Activated CD4-positive, alpha-beta T cell treated with anti-CD3 and anti-CD28 coated beads, Interleukin-10, Interleukin-2, amounts not matched to agents 100 ng/mL and 50 ng/mL, durations not matched to agents 16 hours and 8 hours (primary cell): ENCODE measurements around the gene HLA-DOB.

Experiments used
- DNase-seq: peaks from one replicate; pipeline ENCODE4 v3.0.0-alpha.2; 2020

Gene HLA-DOB

DNA sequence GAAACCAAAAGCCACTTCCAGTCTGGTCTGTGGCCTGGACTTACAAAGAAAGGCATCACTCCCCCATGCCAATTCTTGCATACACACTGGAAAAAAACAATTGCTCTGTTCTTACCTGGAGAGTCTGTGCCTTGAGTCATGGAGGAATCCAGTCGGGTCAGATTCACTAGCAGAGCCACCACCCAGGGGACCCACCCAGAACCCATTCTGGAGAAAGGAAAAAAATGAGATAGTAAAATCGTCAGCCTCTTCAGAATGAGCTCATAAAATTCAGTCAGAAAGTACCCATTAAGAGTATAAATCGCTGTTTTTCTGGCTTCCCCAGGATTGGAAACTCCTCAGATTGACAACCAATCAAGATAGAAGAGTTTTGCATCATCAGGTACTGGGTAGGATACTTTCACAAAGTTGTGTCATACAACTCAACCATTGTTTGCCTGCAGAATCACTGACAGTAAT is at the start of gene HLA-DOB:
HLA-DOB (minus strand) TSS at position 257 of the 459 bp plus-strand sequence; CDS start at position 206, 51 bp downstream.
- DNase-seq, result peak; percentile 35

DNA sequence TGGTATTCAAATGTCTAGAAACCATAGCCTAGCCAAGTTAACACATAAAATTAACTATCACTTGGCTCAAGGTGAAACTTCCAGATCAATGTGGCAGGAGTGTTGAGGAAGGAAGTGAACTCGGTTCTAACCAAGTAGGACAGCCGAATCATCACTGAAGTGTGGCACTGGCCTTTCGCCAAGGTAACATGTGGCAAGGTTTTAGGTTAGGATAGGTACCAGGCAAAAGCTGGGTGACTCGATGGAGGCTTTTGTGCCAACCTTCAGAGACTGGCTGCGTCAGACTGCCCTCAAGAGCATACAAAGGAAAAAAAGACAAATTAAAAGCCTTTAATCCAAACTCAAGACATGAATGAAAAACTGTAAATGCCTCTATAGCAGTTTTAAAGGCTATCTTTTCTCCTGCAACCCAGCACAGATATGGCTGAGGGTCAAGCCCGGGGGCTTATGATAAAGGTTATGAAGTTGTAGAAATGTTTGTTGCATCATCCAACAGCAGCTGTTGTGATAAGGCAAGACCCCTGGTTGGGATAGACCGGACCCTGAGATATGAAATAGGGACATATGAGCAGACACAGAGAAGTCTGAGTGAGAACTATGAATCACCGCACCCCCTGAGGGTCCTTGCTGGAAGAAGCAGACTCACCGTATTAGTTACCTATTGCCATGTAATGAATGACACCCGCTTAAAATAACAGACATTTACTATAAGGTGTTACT is 49.1 kb upstream of the HLA-DOB start:
- DNase-seq, result no peak

DNA sequence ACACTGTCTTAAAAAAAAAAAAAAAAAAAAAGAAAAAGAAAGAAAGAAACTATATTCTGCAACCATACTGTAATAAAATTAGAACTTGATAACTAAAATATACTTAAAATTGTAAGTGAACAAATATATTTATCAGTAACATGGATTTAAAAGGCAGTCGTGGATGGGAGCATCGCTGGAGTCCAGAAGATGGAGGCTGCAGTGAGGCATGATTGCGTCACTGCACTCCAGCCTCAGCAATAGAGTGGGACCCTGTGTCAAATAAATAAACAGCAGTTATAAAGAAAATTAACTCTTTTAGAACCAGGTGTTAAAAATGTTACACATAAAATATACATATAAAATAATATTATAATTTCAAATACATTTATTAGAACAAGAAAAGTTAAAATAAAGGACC is 45.9 kb upstream of the HLA-DOB start:
- no peak for DNase-seq

DNA sequence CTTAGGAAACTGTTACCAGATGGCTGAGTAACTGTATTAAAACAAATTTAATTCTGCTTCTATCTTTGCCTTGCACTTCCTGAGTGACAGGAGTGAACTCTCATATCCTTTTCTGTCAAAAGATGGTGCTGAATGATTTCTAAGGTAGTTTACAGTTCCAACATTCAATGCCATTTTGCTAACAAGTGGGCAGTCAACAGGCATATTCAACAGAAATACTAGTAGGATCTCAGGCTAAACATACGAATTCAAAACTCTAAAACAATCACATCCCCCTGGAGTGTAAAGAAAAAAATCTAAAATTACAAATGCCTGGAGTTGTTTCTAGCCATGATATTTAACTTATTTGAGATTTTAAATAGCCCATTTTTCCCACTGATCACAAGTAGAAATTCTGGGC is 43.9 kb upstream of the HLA-DOB start:
- DNase-seq, result no peak

DNA sequence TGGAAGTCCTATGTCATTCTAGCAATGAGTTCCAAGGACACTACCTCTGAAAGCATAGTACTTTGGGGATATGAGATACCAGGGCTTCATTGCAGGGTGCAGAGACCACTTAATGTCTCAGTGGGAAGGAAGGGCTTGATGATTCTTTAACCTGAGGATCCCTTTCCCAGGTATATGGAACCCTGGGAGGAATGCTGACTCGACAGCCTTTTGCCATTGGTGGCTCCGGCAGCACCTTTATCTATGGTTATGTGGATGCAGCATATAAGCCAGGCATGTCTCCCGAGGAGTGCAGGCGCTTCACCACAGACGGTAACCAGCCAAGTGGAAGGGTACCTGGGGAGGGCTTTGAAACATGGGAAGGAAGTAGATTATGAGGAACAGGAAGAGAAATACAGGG is 41.4 kb upstream of the HLA-DOB start:
- DNase-seq, result no peak

DNA sequence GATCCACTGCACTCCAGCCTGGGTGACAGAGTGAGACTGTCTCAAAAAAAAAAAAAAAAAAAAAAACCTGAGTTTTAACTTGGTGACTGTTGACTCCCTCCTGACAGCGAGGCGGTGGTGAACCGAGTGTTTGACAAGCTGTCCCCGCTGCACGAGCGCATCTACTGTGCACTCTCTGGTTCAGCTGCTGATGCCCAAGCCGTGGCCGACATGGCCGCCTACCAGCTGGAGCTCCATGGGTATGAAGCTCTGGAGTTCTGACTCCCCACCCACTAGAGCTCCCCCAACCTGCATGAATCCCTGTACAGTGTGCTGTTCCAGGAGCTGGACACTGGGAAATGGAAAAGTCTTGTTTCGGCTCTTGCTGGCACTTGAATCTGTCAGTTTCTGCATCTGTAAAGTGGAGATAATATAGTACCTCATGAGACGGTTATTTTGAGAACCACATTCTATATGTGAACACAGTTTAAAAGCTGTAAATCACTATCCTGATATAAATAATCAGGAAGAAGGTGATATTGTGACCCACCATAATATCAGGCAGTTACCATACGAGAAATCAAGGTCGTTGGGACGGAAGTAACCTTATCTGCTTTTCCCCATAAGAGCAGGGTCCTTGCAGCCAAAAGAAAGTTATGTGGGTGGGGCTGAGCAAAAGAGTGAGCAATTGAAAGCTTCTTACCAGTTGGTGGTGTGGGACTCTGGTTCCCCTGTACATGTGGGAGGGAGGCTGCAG is 40.5 kb upstream of the HLA-DOB start:
- no peak for DNase-seq

DNA sequence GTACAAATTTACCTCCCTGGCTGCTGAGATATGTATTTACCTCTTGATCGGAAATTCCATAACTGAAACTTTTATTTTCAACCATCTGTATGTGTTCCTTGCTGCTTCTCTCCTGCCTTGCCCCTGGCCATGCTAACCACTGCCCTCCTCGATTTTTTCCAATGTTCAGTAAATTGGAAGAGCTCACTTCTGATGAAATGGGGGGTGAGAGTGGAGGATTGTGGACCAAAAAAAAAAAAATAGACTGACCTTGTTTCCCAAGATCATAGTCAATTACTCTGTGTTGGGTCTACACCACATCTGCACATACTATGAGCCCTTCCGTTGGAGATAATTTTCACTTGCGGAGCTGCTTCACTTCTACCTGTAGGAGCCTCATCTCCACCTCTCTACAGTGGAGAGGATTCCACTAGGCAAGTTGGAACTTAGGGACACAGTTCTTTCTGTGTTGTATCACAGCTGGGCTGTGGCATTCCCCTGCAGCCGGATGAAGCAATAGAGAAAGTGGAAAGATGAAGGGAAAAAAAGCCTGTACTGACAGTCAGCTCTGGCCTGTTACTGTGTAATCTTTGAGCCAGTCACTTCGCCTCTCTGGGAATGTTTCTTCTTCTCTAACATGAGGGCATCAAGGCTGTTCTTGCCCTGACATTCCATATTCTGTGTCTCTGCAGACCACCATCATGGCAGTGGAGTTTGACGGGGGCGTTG is 38.8 kb upstream of the HLA-DOB start:
- no peak for DNase-seq

DNA sequence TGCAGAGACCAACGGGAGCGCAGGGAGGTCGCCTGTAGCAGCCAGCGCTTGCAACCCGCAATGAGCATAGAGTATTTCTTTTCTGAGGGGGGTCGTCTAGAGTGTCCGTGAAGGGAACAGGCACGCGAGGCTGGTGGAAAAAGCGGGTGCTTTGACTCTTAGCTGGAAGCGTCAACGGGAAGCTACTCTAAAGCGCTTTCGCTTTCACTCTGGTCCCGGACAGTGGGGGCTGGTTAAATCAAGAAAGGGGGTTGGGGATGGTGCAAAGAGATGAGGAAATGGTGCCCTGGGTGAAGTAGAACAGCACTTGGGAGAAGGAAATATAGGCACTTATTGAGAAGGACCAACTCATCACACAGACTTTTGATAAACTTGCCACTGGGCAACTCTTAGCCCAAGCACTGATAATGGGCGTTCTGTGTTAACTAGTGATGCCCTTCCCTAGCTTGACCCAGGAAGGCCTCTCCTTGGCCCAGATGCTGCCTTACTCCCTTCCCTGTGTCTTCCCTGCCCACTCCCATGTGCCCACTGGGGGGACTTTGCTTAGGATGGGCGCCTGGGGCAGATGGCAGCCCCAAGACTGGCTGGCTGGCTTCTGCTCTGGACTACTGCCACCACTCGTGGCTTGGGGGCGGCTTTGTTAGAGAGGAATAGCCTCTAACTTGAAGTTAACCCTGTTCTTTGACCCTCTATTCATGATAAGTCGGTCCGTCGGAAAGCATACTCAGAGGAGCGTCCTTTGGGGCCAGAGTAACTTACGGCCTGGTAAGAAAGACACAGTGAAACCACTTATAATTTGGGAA is 37.8 kb upstream of the HLA-DOB start:
- DNase-seq, result peak; percentile 70

DNA sequence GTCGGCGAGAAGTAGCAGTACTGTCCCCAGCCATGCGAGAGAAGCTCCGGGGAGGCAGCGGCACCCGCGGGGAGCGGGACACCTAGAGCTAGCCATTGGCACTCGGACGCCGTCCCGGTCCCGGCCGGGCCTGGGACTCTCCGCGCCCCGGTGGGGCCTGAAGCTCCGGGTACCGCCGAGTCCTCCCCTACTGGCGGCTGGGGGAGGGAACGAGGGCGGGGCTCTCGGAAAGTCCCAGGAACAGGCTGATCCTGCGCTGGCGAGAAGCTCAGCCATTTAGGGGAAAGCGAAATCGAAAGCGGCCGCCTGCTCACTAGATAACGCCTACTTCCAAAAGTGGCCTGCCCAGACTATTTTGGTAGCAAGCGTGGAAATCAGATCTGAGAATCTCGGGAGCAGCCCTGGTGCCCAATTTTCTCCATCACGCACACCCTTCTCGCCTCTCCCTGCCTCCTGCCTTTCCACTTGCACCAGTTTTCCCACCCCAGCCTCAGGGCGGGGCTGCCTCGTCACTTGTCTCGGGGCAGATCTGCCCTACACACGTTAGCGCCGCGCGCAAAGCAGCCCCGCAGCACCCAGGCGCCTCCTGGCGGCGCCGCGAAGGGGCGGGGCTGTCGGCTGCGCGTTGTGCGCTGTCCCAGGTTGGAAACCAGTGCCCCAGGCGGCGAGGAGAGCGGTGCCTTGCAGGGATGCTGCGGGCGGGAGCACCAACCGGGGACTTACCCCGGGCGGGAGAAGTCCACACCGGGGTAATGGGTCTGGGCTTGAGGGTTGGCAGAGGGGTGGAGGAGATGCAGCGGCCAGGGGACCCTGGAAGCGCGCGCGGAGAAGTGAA is 37.0 kb upstream of the HLA-DOB start, which contains the start of the genes PSMB9 and TAP1:
PSMB9 (plus strand) TSS at position 652 of the 835 bp plus-strand sequence; CDS start at position 690, 38 bp downstream.
TAP1 (minus strand) TSS at position 164 of the 835 bp plus-strand sequence; CDS start at position 96, 68 bp downstream.
- peak; percentile 96 for DNase-seq

DNA sequence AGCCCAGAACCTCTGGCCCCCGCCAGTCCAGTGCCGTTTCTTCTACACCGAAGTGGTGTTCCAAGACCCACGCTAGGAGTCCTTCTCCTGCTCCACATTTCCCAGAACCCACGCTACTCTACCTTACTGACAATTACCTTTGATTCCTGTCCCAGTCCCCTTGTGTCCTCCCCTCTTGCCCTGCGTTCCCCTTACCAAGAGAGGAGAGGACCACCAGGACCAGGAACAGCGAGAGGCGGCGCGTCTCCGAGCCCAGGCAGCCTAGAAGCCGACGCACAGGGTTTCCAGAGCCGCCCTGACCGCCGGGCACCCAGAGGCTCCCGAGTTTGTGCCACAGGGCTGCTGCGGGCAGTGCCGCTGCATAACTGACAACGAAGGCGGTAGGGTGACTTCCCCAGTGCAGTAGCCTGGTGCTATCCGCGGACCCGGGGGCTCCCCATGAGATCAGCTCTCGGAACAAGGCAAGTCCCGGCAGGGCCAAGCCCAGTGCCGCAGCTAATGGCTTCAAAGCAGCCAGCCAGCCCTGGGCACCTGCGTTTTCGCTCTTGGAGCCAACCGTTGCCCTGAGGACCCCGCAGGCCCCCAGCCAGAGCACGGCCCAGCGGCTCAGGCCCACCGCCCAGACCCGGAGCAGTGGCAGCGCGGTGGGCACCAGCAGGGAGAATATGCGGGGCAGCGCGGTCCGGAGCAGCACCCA is 36.2 kb upstream of the HLA-DOB start:
- peak; percentile 58 for DNase-seq

DNA sequence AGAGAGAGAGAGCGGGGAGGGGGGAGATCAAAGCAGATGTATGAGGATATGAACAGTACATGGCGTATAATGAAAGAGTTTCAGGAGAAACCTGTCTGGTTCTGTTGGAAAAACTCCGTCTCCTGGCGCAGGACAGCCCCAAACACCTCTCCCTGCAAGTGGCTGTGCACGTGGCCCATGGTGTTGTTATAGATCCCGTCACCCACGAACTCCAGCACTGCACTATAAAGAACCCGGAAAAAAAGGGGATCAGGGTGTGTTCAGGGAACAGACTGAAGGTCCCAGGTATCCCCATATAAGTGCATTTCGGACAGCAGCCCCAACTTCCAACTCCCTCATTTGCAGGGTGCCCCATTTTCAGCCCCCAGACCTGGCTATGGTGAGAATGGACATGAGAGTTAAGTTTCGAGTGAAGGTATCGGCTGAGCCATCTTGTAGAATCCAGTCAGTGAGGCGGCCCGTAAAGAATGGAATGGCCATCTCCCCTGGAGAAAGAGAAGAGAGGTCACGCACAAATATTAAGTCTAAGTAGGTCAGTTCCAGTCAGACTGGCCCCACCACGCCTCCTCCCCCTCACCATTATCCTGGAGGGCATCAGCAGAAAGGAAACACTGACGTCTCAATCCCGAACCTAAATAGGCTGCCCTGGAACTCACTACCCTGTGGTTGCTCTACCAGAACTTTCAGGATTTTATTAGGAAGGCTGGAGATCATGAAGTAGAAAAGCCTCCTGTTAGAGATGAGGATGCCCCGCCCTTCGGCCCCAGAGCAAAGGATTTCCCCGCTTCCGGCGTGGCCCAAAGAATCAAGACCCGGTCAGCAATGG is 35.4 kb upstream of the HLA-DOB start:
- peak; percentile 56 for DNase-seq

DNA sequence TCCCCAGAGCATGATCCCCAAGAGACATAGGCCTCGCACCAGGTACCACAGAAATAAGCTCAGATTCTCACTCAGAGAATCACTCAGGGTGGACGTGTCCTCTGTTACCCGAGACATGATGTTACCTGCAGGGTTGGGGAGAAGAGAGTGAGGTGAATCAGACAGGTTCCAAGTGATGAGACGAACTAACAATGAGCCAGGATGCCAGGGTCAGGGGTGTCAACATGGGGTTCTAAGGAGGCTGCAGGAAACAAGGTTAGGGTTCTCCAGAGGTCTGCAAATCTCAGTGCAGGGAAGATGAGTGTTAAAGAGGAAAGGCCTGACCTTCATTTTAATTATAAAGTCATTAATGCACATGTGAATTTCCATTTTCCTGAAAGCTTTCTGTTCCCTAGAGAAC is 34.2 kb upstream of the HLA-DOB start:
- no peak for DNase-seq

DNA sequence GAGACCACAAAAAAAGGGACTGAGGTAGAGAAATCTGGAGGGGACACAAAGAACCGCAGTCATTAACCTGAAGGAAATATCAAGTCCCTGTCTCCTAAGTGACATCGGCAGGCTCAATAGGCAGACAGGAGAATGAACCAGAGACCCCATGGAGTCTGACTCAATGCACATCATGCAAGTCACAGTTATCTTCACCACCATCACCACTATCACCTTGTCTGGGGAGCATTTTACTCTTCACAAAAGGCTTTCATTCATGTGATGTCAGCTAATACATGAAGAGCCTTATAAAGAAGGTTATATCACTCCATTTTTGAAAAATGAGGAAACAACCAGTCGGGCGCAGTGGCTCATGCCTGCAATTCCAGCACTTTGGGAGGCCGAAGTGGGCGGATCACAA is 32.3 kb upstream of the HLA-DOB start:
- DNase-seq, result no peak

DNA sequence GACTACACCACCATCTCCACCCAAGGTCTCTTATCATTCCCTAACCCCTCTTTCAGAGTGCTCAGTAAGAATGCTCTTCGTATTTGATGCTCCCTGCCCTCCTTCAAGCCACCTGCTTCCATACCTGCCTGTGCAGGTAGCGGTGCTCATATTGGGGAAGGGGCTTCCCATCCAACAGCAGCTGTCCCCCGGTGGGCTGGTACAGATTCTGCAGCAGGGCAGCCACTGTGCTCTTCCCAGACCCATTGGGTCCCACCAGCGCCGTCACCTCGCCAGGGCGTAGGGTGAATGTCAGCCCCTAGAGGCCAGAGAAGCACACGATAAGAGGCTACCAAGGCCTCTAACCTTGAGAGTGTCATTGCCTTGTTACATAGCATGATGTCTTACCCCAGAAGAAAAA is 31.0 kb upstream of the HLA-DOB start:
- no peak for DNase-seq

DNA sequence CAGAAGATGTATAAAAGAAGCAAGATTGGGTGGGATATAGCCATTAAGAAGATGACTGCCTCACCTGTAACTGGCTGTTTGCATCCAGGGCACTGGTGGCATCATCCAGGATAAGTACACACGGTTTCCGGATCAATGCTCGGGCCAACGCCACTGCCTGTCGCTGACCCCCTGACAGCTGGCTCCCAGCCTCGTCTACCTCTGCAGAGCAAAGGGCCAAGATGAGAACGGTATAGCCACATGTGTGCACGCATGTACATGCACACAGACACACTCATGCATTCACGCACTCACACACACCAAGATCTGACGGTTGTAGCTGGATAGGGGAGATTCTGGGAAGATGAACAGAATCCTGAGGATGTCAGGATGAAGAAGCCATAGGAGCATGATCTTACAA is 30.2 kb upstream of the HLA-DOB start:
- no peak for DNase-seq

DNA sequence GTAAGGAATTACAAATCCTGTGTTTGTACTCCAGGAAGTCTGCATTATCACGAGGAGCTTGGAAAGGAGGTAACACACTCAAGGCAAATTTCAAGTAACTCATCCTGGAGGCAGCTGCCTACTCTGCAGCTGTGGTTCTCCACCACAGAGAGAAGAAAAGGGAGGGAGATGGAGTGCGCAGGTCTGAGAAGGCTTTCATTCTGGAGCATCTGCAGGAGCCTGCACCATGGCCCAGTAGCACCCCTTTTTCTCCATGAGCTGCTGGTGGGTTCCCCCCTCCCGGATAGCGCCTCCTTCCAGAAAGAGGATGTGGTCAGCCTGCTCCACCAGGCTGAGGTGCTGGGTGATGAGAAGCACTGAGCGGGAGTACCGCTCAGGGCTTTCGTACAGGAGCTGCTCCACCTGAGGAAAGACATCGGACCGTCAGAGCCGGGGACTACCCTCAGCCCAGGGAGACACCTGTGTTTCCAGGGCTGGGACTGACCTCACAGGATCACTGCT is 28.6 kb upstream of the HLA-DOB start:
- peak; percentile 78 for DNase-seq

DNA sequence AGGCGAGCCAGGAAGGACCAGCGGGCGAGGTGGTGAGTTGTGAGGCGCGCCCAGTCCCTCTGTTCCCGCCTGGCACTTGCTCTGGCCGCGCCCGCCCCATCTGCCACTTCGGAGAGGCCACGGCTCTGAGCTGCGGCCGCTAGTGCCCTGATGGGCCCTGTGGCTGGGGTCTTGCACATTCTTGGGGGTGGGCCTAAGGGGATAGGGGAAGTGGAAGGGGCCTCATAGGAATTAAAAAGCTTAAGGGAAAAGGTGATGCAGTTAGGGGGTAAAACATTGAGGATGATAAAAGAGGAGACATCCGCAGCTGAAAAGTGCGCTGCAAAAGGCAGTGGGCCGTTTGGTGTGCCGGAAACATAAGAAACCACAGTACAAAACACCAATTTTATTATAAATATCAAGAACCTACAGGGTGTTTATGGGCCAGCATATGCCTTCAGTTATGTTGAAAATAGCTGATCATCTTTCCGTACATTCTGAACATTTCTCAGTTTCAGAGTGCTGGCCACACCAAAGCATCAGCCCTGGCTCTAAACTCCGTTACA is 28.1 kb upstream of the HLA-DOB start:
- DNase-seq, result no peak

DNA sequence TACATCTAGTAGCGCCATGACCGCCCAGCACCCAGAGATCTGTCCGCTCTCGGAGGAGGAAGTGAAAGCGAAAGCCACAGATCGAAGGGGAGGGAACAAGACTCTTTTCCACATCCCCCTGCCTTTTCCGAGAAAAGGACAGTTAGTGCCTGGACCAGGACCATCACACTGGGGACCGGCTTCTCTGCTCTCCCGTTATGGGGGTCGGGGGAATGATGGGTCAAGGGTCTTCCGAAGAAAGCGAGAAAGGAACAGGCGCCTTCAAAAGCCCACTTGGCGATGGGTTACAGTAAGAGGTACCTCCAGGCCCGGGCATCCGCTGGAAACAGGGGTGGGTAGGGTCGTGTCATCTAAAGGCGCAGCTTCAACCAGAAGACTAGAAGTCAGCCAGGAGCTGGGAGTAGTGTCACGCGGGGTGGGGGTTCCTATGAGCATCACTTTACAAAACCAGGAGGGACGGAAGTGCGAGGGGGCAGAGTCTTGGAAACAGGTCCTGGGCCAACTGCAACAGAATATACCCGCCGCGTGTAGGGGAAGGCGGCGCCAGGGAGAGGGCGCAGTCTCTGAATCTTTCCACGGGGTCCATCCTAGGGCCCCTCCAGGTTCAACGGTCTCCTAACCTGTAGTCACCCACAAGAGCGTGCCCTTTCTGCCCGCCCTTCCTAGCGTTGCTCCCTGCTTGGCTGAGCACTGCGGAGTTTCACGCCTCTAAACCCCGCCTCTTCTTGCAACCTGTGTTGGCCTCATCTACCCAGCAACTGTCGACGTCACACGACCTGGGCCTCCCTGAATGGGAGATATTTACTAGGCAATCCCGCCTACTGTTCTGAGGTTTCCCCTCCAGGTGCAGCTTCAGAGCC is 27.4 kb upstream of the HLA-DOB start, which contains the start of gene PSMB8:
PSMB8 (minus strand) TSS at position 69 of the 860 bp plus-strand sequence; CDS start at position 18, 51 bp downstream.
- DNase-seq, result peak; percentile 99
